Hematopoietic multipotent progenitor cell treated with erythropoietin and hydrocortisone succinate and interleukin-3 and kit ligand, for 4 days (in vitro differentiated cells): ENCODE measurements around the gene PLAGL2.

Source experiments
- DNase-seq: peaks from one replicate; pipeline ENCODE4 v3.0.0-alpha.2; 2015

PLAGL2 gene

DNA sequence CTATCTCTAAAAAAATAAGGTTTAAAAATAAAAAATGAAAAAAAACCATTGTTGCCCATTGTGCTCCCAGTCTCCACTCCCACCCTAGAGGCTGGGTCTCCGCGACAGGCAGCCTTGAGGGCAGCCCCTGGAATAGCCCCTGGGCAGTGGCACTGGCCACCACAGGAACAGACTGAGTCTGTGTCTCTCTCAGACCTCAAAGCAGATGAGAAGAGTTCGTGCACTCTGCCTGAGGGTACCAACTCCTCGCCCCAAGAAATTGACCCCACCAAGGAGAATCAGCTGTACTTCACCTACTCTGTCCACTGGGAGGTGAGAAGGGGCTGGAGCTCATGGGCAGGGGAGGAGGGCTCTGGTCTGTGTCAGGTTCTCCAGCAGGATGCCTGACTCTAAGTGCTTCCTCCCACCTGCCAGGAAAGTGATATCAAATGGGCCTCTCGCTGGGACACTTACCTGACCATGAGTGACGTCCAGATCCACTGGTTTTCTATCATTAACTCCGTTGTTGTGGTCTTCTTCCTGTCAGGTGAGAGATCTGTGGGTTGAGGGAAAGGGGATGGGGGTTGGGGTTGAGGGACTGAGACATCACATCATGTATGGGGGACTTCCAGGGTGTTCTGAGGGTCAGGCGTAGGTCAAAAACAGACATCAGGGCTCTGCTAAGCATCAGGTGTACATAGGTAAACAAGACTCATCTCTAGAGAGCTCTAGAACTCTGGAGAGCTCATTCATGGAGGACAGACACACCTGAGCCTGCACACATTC lies 62.5 kb downstream of the PLAGL2 start:
- no peak for DNase-seq

- DNase-seq = no peak
These were observed 64.6 kb downstream of the PLAGL2 start for GRCh38 chr20:32142991-32143390.
